Measurements from ENCODE around the gene RNU5B-1. TPM values are rescaled to one million over a fixed set of nuclear protein-coding genes. Genes with fewer than 3 reads are reported as not detected.

Gene RNU5B-1
- total RNA-seq, 1 donor from 2014 or later, result 11.4 TPM

DNA sequence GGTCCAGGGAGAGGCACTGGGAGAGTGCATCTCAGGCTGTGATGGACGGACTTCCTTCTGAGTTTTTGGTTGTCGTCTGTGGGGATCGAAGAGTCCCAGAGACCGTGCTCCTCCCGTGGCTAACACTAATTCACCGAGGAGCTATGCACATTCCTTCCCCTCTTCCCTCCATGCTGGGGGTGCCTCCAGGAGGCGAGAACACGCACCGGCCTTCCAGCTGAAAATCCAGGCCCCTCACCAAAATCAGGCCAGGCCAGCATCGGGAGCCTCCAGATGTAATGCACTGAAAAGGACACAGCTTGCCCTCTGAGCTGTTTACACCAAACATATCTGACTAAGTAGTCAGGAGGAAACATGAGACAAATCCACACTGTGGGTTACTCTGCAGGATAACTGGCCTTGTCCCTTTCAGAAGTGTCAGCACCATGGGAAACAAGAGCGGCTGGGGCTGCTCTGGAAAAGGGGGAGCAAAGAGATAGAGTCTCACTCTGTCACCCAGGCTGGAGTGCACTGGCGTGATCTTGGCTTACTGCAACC is 5.5 kb downstream of the RNU5B-1 start:
- Mint-ChIP-seq H3K36me3 (ENCODE audit: low read depth) (no peaks in the 10 kb centered on the region), H3K9me3 (ENCODE audit: low read depth) (no peaks in the 10 kb centered on the region), H3K27me3 (ENCODE audit: low read depth) (peaks cover 4% of the 10 kb centered on the region), H3K4me3 (ENCODE audit: unreplicated experiment) (no peak overlapping the region), H3K4me1 (ENCODE audit: low read depth) (peaks cover 12% of the 10 kb centered on the region), H3K27ac (ENCODE audit: unreplicated experiment) (no peak overlapping the region)
- peak; percentile 13 for DNase-seq (ENCODE audit: low spot score)
- TF ChIP-seq, protein P1, sequence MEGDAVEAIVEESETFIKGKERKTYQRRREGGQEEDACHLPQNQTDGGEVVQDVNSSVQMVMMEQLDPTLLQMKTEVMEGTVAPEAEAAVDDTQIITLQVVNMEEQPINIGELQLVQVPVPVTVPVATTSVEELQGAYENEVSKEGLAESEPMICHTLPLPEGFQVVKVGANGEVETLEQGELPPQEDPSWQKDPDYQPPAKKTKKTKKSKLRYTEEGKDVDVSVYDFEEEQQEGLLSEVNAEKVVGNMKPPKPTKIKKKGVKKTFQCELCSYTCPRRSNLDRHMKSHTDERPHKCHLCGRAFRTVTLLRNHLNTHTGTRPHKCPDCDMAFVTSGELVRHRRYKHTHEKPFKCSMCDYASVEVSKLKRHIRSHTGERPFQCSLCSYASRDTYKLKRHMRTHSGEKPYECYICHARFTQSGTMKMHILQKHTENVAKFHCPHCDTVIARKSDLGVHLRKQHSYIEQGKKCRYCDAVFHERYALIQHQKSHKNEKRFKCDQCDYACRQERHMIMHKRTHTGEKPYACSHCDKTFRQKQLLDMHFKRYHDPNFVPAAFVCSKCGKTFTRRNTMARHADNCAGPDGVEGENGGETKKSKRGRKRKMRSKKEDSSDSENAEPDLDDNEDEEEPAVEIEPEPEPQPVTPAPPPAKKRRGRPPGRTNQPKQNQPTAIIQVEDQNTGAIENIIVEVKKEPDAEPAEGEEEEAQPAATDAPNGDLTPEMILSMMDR (IDR thresholded peaks at IDR 0.05), result no peak

DNA sequence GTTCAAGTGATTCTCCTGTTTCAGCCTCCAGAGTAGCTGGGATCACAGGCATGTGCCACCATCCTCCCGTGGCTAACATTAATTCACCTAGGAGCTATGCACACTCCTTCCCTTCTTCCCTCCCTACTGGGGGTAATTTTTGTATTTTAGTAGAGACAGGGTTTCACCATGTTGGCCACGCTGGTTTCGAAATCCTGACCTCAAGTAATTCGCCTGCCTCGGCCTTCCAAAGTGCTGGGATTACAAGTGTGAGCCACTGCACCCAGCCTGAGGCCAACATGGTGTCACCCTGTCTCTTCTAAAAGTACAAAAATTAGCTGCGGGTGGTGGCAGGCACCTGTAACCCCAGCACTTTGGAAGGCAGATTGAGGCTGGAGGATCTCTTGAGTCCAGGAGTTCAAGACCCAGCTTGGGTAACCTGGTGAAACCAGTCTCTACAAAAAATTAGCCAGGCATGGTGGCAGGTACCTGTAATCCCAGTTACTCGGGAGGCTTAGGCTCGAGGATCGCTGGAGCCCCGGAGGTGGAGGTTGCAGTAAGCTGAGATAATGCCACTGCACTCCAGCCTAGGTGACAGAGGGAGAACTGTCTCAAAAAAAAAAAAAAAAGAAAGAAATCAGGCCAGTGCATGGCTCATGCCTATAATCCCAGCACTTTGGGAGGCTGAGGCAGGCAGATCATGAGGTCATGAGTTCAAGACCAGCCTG is 6.1 kb downstream of the RNU5B-1 start:
- Mint-ChIP-seq H3K4me1 (ENCODE audit: low read depth) (peaks cover 9% of the 10 kb centered on the region), H3K9me3 (ENCODE audit: low read depth) (no peaks in the 10 kb centered on the region), H3K27me3 (ENCODE audit: low read depth) (peaks cover 6% of the 10 kb centered on the region), H3K36me3 (ENCODE audit: low read depth) (no peaks in the 10 kb centered on the region), H3K4me3 (ENCODE audit: unreplicated experiment) (no peak overlapping the region), H3K27ac (ENCODE audit: unreplicated experiment) (no peak overlapping the region)
- peak; percentile 42 for DNase-seq (ENCODE audit: low spot score)
- TF ChIP-seq, protein P1 (IDR thresholded peaks at IDR 0.05), result no peak

DNA sequence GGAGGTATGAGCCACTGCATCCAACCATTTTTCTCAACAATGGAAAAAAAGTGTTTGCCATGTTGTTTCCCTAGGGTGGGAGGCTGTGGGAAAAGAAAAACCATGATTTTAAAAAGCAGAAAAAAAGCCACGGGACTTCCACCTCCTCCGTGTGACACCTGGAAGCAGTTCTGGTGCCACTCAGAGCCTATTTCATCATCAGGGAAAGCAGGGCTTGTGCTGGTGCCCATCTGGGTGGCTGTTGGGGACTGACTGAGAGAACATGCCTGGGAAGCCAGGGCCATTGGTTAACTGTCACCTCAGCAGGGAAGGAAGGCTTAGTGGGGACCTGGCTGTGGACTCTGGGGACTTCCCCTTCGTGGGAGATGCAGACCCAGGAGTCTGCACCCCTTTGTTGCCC is 7.3 kb downstream of the RNU5B-1 start:
- H3K4me3 Mint-ChIP-seq (ENCODE audit: unreplicated experiment), result no peak overlapping the region
- peak; percentile 36 for DNase-seq (ENCODE audit: low spot score)

DNA sequence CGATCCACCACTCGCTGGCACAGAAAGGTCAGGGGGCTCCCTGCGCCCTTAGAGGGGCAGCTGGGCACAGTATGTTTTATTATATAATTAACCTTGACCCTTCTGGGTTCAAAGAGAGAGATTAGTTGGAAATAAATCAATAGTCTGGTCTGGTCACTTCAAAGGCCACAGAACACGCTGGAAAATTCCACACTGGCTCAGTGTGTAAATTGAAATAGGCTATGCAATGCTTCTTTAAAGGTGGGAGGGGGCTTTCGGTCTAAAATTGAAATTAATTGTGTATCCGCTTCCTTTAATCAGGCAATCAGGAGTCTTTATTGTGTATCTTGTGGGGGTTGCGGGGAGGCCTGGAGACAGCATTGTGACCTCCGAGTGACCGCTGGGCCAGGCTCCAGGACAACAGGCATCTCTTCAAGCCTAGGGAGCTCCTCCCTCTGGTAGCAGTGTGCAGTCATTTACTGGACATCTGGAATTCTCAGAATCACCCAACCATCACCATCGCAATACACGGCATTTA is 8.0 kb downstream of the RNU5B-1 start:
- no peaks in the 10 kb centered on the region for H3K4me1 Mint-ChIP-seq (ENCODE audit: low read depth)
- TF ChIP-seq, protein P1 (IDR thresholded peaks at IDR 0.05), result no peak
- peaks cover 6% of the 10 kb centered on the region for H3K27me3 Mint-ChIP-seq (ENCODE audit: low read depth)
- no peaks in the 10 kb centered on the region for H3K9me3 Mint-ChIP-seq (ENCODE audit: low read depth)
- DNase-seq (ENCODE audit: low spot score), result peak; percentile 9
- no peak overlapping the region for H3K27ac Mint-ChIP-seq (ENCODE audit: unreplicated experiment)
- H3K36me3 Mint-ChIP-seq (ENCODE audit: low read depth), result no peaks in the 10 kb centered on the region
- no peak overlapping the region for H3K4me3 Mint-ChIP-seq (ENCODE audit: unreplicated experiment)

More for the DNA sequence above, 7.3 kb downstream of the RNU5B-1 start:
- H3K36me3 Mint-ChIP-seq (ENCODE audit: low read depth), result no peaks in the 10 kb centered on the region
- TF ChIP-seq, protein P1 (IDR thresholded peaks at IDR 0.05), result no peak
- H3K9me3 Mint-ChIP-seq (ENCODE audit: low read depth), result no peaks in the 10 kb centered on the region
- H3K27me3 Mint-ChIP-seq (ENCODE audit: low read depth), result peaks cover 6% of the 10 kb centered on the region
- H3K27ac Mint-ChIP-seq (ENCODE audit: unreplicated experiment), result no peak overlapping the region
- H3K4me1 Mint-ChIP-seq (ENCODE audit: low read depth), result no peaks in the 10 kb centered on the region

DNA sequence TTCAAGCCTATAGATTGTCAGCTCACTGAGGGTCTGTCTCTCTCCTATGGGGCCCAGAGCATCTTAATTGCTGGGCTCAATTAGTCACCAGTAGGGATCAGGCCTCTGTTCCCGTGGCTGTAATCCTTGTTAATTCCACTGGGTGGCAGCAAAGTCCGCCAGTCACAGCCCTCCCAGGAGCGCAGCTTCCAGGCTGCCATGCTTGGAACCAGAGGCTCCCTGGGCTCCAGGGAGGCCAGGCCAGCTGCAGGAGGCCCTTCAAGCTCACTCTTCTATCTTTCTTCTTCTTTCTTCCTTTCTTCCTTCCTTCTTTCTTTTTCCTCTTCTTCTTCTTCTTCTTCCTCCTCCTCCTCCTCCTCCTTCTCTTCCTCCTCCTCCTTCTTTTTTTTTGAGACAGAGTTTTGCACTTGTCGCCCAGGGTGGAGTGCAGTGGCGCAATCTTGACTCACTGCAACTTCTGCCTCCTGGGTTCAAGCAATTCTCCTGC is 14.4 kb downstream of the RNU5B-1 start:
- TF ChIP-seq, protein P1 (IDR thresholded peaks at IDR 0.05), result peak; percentile 91
- H3K36me3 Mint-ChIP-seq (ENCODE audit: low read depth), result no peaks in the 10 kb centered on the region
- no peak overlapping the region for H3K4me3 Mint-ChIP-seq (ENCODE audit: unreplicated experiment)
- H3K9me3 Mint-ChIP-seq (ENCODE audit: low read depth), result no peaks in the 10 kb centered on the region
- no peak overlapping the region for H3K27ac Mint-ChIP-seq (ENCODE audit: unreplicated experiment)
- DNase-seq (ENCODE audit: low spot score), result no peak
- H3K4me1 Mint-ChIP-seq (ENCODE audit: low read depth), result peaks cover 5% of the 10 kb centered on the region
- H3K27me3 Mint-ChIP-seq (ENCODE audit: low read depth), result peaks cover 4% of the 10 kb centered on the region
